GM19463 (cell line): Measurements from ENCODE around the gene AMOTL1.
A peak's percentile ranks its signal among the peaks of the same experiment; 100 is the strongest.

ENCODE experiments used
- ATAC-seq: cut with Tn5 transposase; IDR thresholded peaks from one replicate; pipeline ENCODE4 v1.9.1; 2021; ENCODE audit warnings: mild to moderate bottlenecking, moderate library complexity; ENCODE audit not compliant: unreplicated experiment

Gene AMOTL1

DNA sequence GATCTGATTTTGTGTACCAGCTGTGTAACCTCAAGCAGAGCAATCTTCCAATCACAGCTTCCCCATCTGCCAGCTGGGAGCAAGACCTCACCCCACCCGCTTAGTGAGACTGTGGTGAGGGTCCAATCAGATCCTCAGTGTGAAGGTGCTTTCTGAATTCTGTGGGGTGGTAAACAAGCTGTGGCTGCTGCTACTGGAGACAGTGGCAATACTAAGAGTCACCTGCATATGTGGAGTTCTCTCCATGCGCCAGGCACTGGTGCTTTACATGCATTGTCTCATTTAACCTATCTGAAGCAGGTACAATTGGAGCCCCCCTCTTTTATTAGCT is 154.8 kb downstream of the AMOTL1 start:
- ATAC-seq, result no peak

DNA sequence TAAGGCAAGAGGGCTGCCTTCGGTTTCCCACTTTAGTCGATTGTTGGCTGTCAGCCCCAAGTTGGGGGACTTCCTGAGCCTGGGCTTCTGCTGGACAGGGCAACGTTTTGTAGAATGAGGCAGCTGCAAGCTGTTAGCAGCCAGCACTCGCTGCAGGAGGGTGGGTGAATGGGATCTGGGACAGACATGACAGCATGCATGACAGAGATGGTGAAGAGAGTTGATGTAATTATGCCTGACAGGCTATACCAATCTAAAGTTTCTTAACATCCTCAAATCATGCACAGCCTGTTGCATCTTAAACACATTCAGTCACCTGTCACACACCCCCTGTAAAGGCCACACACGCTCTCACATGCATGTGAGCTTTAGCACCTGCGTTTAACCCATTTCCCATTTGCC is 156.0 kb downstream of the AMOTL1 start:
- ATAC-seq, result no peak

DNA sequence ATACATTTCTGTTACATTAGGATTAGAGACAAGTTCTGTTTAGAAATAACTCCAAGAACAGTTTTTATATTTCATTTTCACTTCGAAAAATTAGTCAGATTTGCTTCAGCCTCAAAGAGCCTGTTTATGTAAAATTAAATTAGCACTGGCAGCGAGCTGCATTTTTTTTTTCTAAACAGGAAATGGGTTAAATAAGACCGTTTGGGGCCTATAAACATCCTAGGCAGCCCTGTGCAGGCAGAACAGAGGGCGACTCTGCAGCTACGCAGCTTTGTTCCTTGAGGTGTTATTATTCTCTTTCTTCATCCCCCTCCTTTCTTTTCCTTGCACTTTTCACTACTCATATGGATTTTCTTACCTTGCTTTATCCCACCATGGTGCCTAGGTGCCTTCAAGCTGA is 156.5 kb downstream of the AMOTL1 start:
- ATAC-seq, result no peak

DNA sequence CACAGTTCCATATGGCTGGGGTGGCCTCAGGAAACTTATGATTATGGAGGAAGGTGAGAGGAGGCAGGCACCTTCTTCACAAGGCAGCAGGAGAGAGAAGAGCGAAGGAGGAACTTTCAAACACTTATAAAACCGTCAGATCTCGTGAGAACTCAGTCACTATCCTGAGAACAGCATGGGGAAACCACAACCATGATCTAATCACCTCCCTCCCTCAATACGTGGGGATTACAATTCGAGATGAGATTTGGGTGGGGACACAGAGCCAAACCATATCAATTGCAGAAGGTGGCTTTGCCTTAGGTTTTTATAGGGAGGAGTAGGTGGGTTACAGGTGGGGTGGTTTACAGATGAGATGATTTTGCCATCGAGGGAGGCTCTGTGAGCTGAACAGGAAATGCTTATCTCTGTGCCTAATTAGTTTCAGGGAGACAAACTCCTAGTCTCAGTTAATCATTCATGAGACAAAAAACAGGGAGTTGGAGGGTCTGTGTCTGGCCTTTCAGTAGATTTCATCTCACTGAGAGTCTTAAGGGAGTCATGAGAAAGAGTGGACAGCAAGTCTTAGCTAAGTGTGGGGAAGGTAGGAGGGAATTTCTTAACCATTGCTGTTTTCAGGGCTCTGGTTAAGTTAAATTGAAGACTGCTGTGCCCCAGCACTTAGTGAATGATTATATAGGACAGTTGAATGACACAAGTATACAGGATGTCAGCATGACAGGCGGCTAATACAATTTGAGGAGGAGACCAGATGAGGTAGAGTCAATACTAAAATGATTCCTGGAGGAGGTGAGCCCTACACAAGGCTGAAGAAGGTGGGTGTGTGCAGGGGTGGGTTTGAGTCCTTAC is 157.5 kb downstream of the AMOTL1 start:
- ATAC-seq, result peak; percentile 73

DNA sequence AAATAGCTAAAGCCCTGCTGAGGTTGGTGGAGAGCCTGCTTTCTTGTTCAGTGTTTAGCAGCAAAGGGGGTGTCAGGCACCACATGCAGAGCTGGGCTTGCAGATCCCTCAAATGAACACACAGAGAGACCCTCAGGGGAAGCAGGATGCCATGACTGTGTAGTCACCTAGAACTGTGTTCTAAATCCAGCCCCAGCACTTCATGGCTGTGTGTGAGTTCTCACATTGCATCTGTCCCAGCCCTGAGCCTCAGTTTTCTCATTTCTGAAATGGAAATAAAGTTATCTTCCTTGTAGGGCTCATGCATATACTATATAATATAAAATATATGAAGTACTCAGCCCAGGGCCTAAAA is 158.1 kb downstream of the AMOTL1 start:
- no peak for ATAC-seq
